Endothelial cell (in vitro differentiated cells): ENCODE data around the gene MTHFSD. TPM values are rescaled to one million over a fixed set of nuclear protein-coding genes. Genes with fewer than 3 reads are reported as not detected.

ENCODE experiments used
- DNase-seq: peaks from one replicate; pipeline ENCODE4 v3.0.0; 2021; ENCODE audit warnings: low spot score
- H3K27ac Mint-ChIP-seq: one replicate; pipeline ENCODE4 v1.8.0; 2021; ENCODE audit warnings: mixed read lengths, inconsistent platforms; ENCODE audit not compliant: unreplicated experiment
- H3K27me3 Mint-ChIP-seq: one replicate; pipeline ENCODE4 v1.8.0; 2021; ENCODE audit warnings: mild to moderate bottlenecking, moderate library complexity, mixed read lengths, inconsistent platforms; ENCODE audit not compliant: unreplicated experiment
- H3K36me3 Mint-ChIP-seq: one replicate; pipeline ENCODE4 v1.8.0; 2021; ENCODE audit warnings: mild to moderate bottlenecking, low read depth, mixed read lengths, inconsistent platforms; ENCODE audit not compliant: unreplicated experiment
- H3K4me1 Mint-ChIP-seq: one replicate; pipeline ENCODE4 v1.8.0; 2021; ENCODE audit warnings: mild to moderate bottlenecking, mixed read lengths, inconsistent platforms; ENCODE audit not compliant: unreplicated experiment
- H3K4me3 Mint-ChIP-seq: one replicate; pipeline ENCODE4 v1.8.0; 2021; ENCODE audit warnings: mild to moderate bottlenecking, mixed read lengths, inconsistent platforms; ENCODE audit not compliant: unreplicated experiment
- H3K9me3 Mint-ChIP-seq: one replicate; pipeline ENCODE4 v1.8.0; 2021; ENCODE audit warnings: mixed read lengths, inconsistent platforms; ENCODE audit not compliant: unreplicated experiment
- total RNA-seq: library from RNA; stranded (reverse); fragmentation: NEBNext Ultra II Directional; extraction: Animal tissue kit (Norgen Biotek cat#: 25700); gene quantifications from one replicate; pipeline ENCODE4 v1.2.1, GENCODE V29; 2021; ENCODE audit not compliant: unreplicated experiment
- TF ChIP-seq, protein P1 (sequence below): fragments of 200-600 bp; sonication (generic); IDR thresholded peaks from one replicate; pipeline ENCODE4 v1.5.0; 2021; ENCODE audit warnings: antibody characterized with exemption; ENCODE audit not compliant: unreplicated experiment

MTHFSD gene
- total RNA-seq, 1 donor from 2014 or later = 30.6 TPM

DNA sequence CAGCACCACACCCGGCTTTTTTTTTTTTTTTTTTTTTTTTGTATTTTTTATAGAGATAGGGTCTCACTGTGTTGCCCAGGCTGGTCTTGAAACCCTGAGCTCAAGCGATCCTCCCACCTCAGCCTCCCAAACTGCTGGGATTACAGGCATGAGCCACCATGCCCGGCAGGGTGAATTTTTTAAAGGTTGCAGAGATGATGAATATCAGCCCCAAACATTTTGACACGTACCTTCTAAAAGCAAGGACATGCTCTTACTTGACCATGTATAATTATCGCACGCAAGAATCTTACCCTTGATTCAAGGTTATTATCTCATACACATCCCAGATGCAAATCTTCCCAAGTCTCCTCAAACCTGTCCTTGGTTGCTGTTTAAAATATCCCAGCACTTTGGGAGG, 7.3 kb upstream of the MTHFSD start:
- no peak overlapping the region for H3K4me3 Mint-ChIP-seq
- TF ChIP-seq, protein P1, sequence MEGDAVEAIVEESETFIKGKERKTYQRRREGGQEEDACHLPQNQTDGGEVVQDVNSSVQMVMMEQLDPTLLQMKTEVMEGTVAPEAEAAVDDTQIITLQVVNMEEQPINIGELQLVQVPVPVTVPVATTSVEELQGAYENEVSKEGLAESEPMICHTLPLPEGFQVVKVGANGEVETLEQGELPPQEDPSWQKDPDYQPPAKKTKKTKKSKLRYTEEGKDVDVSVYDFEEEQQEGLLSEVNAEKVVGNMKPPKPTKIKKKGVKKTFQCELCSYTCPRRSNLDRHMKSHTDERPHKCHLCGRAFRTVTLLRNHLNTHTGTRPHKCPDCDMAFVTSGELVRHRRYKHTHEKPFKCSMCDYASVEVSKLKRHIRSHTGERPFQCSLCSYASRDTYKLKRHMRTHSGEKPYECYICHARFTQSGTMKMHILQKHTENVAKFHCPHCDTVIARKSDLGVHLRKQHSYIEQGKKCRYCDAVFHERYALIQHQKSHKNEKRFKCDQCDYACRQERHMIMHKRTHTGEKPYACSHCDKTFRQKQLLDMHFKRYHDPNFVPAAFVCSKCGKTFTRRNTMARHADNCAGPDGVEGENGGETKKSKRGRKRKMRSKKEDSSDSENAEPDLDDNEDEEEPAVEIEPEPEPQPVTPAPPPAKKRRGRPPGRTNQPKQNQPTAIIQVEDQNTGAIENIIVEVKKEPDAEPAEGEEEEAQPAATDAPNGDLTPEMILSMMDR = no peak
- H3K36me3 Mint-ChIP-seq = no peaks in the 10 kb centered on the region
- no peak overlapping the region for H3K27ac Mint-ChIP-seq
- H3K9me3 Mint-ChIP-seq = no peaks in the 10 kb centered on the region
- no peak for DNase-seq
- H3K27me3 Mint-ChIP-seq = peaks cover 5% of the 10 kb centered on the region
- peaks cover 15% of the 10 kb centered on the region for H3K4me1 Mint-ChIP-seq

GRCh38 chr16:86559802-86560305, 4.8 kb upstream of the MTHFSD start:
- Mint-ChIP-seq H3K4me1 (peaks cover 15% of the 10 kb centered on the region), H3K9me3 (no peaks in the 10 kb centered on the region), H3K27me3 (no peaks in the 10 kb centered on the region), H3K36me3 (no peaks in the 10 kb centered on the region), H3K4me3 (no peak overlapping the region), H3K27ac (no peak overlapping the region)
- DNase-seq = no peak
- TF ChIP-seq, protein P1 = no peak

- peaks cover 8% of the 10 kb centered on the region for H3K36me3 Mint-ChIP-seq
- no peak overlapping the region for H3K27ac Mint-ChIP-seq
- H3K9me3 Mint-ChIP-seq = no peaks in the 10 kb centered on the region
- no peak for DNase-seq
- no peak overlapping the region for H3K4me3 Mint-ChIP-seq
- H3K27me3 Mint-ChIP-seq = peaks cover 1% of the 10 kb centered on the region
- TF ChIP-seq, protein P1 = no peak
- peaks cover 16% of the 10 kb centered on the region for H3K4me1 Mint-ChIP-seq
These were observed 3.5 kb upstream of the MTHFSD start for GRCh38 chr16:86558355-86559193.

DNA sequence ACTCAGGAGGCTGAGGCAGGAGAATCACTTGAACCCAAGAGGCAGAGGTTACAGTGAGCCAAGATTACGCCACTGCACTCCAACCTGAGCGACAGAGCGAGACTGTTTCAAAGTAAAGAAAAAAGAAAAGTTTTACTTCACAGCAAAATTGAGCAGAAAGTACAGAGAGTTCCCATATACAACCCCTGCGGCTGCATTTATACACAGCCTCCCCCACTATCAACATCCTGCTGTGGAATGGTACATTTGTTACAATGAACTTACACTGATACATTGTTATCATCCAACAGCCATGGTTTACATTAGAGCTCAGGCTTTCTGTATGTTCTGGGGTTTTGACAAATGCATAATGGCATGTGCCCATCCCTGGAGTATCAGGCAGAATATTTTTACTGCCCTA, 2.6 kb upstream of the MTHFSD start:
- no peak overlapping the region for H3K4me3 Mint-ChIP-seq

More for the DNA sequence above, 2.6 kb upstream of the MTHFSD start:
- peaks cover 4% of the 10 kb centered on the region for H3K27me3 Mint-ChIP-seq
- no peaks in the 10 kb centered on the region for H3K9me3 Mint-ChIP-seq
- peaks cover 9% of the 10 kb centered on the region for H3K36me3 Mint-ChIP-seq
- TF ChIP-seq, protein P1 = no peak
- H3K4me1 Mint-ChIP-seq = peaks cover 12% of the 10 kb centered on the region
- H3K27ac Mint-ChIP-seq = no peak overlapping the region
- DNase-seq = no peak
